Measurements from ENCODE around the gene S100A1.

DNA sequence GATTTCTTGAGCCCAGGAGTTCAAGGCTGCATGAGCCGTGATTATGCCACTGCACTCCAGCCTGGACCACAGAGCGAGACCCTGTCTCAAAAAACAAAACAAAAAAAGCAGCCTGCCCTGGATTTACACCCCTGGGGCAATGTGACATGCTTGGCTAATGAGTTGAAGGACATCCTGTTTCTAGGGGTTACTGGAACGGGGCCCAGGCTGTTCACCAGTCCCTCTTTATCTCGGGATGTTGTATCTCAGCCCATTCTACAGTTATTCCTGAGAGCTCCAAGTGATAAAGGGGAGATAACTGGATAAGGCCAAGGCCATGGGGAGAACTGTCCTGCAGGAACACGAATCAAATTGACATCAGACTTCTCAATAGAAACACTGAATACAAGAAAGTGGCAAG, 40.9 kb upstream of the S100A1 start:
- TF ChIP-seq, protein P1, sequence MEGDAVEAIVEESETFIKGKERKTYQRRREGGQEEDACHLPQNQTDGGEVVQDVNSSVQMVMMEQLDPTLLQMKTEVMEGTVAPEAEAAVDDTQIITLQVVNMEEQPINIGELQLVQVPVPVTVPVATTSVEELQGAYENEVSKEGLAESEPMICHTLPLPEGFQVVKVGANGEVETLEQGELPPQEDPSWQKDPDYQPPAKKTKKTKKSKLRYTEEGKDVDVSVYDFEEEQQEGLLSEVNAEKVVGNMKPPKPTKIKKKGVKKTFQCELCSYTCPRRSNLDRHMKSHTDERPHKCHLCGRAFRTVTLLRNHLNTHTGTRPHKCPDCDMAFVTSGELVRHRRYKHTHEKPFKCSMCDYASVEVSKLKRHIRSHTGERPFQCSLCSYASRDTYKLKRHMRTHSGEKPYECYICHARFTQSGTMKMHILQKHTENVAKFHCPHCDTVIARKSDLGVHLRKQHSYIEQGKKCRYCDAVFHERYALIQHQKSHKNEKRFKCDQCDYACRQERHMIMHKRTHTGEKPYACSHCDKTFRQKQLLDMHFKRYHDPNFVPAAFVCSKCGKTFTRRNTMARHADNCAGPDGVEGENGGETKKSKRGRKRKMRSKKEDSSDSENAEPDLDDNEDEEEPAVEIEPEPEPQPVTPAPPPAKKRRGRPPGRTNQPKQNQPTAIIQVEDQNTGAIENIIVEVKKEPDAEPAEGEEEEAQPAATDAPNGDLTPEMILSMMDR (IDR thresholded peaks at IDR 0.05; ENCODE audit: low read depth, low read length, poor library complexity, severe bottlenecking): no peak
- TF ChIP-seq EZH2phosphoT487 (IDR thresholded peaks at IDR 0.05; ENCODE audit: borderline replicate concordance, low read length): no peak
